Erythroblast (primary cell): ENCODE measurements around the gene ZNF582.

Experiments
- GATA1 ChIP-seq: IDR thresholded peaks from 2 replicates; pipeline ENCODE4 v1.6.1; 2011; ENCODE audit warnings: low read depth, mild to moderate bottlenecking, control low read depth, low read length, moderate library complexity
- POLR2A ChIP-seq: IDR thresholded peaks from 2 replicates; pipeline ENCODE4 v1.6.1; 2011; ENCODE audit warnings: mild to moderate bottlenecking, low read length

DNA sequence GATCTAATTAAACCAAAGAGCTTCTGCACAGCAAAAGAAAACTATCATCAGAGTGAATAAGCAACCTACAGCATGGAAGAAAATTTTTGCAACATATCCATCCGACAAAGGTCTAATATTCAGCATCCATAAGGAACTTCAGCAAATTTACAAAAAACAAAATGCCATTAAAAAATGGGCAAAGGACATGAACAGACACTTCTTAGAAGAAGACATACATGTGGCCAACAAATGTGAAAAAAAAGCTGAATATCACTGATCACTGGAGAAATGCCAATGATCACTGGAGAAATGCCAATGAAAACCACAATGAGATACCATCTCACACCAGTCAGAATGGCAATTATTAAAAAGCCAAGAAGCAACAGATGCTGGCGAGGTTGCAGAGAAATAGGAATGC, 32.5 kb downstream of the ZNF582 start:
- TF ChIP-seq POLR2A (no peak), GATA1 (no peak)
